ENCODE results near the gene AQP12B.

AQP12B gene

DNA sequence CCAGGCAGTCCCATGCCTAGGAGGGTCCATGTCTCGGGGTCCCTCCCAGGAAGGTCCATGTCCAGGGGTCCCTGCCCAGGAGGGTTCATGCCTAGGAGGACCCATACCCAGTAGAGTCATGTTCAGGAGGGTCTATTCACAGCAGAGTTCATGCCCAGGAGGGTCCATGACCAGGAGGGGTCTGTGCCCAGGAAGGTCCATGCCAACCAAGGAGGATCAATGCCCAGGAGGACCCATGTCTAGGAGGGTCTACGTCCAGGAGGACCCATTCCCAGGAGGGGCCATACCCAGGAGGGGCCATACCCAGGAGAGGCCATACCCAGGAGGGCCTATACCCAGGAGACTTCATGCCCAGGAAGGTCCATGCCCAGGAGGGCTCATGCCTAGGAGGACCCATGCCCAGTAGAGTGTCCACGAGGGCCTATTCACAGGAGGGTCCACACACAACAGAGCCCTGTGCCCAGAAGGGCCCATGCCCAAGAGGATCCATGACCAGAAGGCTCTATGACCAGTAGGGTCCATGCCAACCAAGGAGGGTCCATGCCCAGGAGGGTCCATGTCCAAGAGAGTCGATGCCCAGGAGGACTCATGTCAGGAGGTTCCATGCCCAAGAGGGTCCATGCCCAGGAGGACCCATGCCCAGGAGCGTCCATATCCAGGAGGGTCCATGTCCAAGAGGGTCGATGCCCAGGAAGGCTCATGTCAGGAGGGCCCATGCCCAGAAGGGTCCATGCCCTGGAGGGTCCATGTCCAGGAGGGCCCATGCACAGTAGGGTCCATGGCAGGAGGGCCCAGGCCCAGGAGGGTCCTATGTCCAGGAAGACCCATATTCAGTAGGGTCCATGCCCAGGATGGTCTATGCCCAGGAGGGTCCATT, 47.3 kb downstream of the AQP12B start:
- no peak for DNase-seq (ENCODE audit: low spot score)

- DNase-seq (ENCODE audit: low spot score), result no peak
Measured at GRCh38 chr2:240632306-240632721, 50.4 kb downstream of the AQP12B start.

DNA sequence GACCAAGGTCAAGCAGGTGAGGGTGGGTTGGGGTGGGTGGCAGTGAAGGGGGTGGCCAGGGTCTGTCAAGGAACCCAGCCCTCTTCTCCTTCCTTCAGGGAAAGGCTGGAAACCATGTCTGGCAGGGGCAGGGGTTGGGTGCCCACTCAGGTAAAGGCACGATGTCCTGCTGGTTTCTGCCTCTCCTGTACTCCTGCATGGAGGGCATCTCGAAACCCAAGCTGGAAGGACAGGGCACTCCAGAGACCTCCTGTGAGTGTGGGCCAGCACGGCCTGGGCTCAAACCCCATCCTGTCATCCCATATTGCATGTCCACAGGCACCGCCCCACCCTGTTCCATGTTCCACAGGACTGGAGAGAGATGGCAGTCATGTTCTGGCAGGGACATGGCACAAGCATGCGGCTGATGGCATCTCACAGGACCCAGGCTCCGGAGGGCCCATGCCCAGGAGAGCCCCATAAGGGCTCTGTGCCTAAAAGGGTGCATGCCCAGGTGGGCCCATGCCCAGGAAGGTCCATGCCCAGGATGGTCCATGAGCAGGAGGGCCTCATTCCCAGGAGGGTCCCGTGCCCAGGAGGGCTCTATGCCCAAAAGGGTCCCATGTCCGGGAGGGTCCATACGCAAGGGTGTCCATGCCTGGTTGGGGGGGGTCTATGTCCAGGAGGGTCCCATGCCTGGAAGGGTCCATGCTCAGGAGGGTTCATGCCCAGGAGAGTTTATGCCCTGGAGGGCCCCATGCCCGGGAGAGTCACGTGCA, 51.0 kb downstream of the AQP12B start:
- DNase-seq (ENCODE audit: low spot score), result no peak

DNA sequence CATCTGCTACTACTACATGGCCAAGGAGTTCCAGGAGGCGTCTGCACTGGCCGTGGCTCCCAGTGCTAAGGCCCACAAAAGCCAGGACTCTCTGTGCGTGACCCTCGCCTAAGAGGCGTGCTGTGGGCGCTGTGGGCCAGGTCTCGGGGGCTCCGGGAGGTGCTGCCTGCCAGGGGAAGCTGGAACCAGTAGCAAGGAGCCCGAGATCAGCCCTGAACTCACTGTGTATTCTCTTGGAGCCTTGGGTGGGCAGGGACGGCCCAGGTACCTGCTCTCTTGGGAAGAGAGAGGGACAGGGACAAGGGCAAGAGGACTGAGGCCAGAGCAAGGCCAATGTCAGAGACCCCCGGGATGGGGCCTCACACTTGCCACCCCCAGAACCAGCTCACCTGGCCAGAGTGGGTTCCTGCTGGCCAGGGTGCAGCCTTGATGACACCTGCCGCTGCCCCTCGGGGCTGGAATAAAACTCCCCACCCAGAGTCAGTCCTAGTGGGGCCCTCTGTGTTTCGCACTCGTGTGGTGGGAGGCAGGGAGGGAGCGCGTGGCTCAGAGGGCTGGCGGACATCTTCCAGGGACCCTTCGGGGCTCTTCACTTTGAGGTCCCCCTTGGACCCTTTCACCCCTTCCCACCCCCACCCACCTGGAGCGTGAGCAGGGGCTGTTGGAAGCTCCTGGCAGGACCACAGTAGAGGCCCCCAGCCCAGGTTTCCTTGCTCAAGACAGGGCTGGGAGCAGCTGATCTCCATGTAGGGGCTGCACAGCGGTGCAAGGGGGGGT, 51.7 kb downstream of the AQP12B start:
- no peak for DNase-seq (ENCODE audit: low spot score)

GRCh38 chr2:240629968-240630770, 52.5 kb downstream of the AQP12B start:
- DNase-seq (ENCODE audit: low spot score), result no peak

DNA sequence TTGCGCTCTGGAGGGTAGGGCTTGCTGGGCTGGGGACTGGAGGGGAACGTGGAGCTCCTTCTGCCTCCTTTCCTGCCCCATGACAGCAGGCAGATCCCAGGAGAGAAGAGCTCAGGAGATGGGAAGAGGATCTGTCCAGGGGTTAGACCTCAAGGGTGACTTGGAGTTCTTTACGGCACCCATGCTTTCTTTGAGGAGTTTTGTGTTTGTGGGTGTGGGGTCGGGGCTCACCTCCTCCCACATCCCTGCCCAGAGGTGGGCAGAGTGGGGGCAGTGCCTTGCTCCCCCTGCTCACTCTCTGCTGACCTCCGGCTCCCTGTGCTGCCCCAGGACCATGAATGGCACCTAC, 53.1 kb downstream of the AQP12B start:
- DNase-seq (ENCODE audit: low spot score), result no peak

DNA sequence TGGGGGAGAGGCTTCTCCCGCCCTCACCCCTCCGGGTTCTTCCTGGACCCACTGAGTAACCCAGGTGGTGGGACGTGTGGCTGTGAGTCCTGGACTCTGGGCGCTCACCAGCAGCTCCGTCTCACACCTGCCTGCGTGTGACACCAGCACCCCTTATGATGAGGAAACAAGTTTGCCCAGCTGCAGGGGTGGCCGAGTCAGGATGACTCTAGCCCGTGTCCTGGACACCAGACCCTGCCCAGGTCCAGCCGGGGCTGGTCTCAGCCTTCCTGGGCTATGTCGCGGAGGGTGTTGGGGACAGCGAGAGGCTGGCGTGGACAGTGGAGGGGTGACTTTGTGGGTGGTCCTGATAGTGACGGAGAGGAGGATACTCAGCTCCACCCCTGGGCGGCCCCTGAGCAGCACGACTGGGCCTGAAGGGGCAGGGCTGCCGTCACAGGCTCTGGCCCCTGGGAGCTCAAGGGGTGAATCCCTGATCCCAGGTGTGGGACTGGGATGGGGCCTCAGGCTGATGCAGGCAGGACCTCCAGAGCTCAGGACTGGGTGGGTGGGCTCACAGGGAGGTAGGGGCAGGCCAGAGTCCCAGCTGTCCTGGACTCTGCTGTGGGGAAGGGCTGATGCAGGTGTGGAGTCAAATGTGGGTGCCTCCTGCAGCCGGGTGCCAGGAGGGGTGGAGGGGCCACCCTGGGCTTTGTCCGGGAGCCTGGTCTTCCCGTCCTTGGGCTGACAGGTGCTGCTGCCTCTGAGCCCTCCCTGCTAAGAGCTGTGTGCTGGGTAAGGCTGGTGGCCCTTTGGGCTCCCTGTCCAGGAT, 53.7 kb downstream of the AQP12B start:
- DNase-seq (ENCODE audit: low spot score), result no peak

GRCh38 chr2:240628507-240628807, 54.2 kb downstream of the AQP12B start:
- DNase-seq (ENCODE audit: low spot score), result no peak

GRCh38 chr2:240627736-240628506, 54.8 kb downstream of the AQP12B start:
- no peak for DNase-seq (ENCODE audit: low spot score)

- DNase-seq (ENCODE audit: low spot score), result no peak
Measured at GRCh38 chr2:240626531-240627300, 56.0 kb downstream of the AQP12B start.

Small RNA genes lying within 50 kb of the gene (small RNA-seq; reads per million reads assigned to genes)
- gene AC011298.3, result 0 reads per million in 2 experiments
